AG04449 (cell line): ENCODE results near the gene C16orf92.

Source experiments
- CTCF ChIA-PET: fragments of 350-600 bp; formaldehyde crosslinking; extraction: SDS; loops from one replicate; lab custom pipeline; 2021; ENCODE audit warnings: antibody characterized with exemption; lab: Yijun Ruan, JAX
- POLR2A ChIA-PET: fragments of 400-600, 350-600 bp; formaldehyde crosslinking; extraction: SDS; loops from one replicate; lab custom pipeline; 2020; ENCODE audit warnings: antibody characterized with exemption, inconsistent platforms; lab: Yijun Ruan, JAX
- DNase-seq: peaks from one replicate; pipeline ENCODE4 v3.0.0-alpha.2; 2010; ENCODE audit warnings: low read depth, low spot score
- H3K4me3 ChIP-seq: 2 replicates; pipeline ENCODE4 v1.5.1; 2011; ENCODE audit warnings: low read depth, mild to moderate bottlenecking, control low read depth, low read length
- TF ChIP-seq, protein P1 (sequence below): IDR thresholded peaks from one replicate; pipeline ENCODE4 v1.5.1; 2011; ENCODE audit warnings: mild to moderate bottlenecking, moderate library complexity, low read length, control low read depth, inconsistent platforms; ENCODE audit not compliant: insufficient read depth; ENCODE audit errors: missing control alignments

The C16orf92 gene

DNA sequence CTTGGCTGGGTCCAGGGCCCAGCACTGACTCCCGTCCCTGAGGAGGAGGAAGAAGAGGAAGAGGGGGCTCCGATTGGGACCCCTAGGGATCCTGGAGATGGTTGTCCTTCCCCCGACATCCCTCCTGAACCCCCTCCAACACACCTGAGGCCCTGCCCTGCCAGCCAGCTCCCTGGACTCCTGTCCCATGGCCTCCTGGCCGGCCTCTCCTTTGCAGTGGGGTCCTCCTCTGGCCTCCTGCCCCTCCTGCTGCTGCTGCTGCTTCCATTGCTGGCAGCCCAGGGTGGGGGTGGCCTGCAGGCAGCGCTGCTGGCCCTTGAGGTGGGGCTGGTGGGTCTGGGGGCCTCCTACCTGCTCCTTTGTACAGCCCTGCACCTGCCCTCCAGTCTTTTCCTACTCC is 36.1 kb upstream of the C16orf92 start:
- CTCF ChIA-PET: interaction anchor here (3.2 kb wide), 1 partner anchor 11 kb away, joined by 12 read pairs; no protein-coding TSS in a partner anchor
- TF ChIP-seq, protein P1, sequence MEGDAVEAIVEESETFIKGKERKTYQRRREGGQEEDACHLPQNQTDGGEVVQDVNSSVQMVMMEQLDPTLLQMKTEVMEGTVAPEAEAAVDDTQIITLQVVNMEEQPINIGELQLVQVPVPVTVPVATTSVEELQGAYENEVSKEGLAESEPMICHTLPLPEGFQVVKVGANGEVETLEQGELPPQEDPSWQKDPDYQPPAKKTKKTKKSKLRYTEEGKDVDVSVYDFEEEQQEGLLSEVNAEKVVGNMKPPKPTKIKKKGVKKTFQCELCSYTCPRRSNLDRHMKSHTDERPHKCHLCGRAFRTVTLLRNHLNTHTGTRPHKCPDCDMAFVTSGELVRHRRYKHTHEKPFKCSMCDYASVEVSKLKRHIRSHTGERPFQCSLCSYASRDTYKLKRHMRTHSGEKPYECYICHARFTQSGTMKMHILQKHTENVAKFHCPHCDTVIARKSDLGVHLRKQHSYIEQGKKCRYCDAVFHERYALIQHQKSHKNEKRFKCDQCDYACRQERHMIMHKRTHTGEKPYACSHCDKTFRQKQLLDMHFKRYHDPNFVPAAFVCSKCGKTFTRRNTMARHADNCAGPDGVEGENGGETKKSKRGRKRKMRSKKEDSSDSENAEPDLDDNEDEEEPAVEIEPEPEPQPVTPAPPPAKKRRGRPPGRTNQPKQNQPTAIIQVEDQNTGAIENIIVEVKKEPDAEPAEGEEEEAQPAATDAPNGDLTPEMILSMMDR: no peak
- POLR2A ChIA-PET: interaction anchor here (1.0 kb wide), 1 partner anchor 10 kb away, joined by 3 read pairs; no protein-coding TSS in a partner anchor
- no peak for DNase-seq
- H3K4me3 ChIP-seq: no peak overlapping the region

DNA sequence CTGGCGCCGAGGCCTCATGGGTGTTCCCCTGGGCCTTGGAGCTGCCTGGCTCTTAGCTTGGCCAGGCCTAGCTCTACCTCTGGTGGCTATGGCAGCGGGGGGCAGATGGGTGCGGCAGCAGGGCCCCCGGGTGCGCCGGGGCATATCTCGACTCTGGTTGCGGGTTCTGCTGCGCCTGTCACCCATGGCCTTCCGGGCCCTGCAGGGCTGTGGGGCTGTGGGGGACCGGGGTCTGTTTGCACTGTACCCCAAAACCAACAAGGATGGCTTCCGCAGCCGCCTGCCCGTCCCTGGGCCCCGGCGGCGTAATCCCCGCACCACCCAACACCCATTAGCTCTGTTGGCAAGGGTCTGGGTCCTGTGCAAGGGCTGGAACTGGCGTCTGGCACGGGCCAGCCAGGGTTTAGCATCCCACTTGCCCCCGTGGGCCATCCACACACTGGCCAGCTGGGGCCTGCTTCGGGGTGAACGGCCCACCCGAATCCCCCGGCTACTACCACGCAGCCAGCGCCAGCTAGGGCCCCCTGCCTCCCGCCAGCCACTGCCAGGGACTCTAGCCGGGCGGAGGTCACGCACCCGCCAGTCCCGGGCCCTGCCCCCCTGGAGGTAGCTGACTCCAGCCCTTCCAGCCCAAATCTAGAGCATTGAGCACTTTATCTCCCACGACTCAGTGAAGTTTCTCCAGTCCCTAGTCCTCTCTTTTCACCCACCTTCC is 35.5 kb upstream of the C16orf92 start:
- CTCF ChIA-PET: interaction anchor here (2.2 to 3.2 kb wide), 2 partner anchors 11 to 19 kb away, joined by 6 to 12 read pairs; no protein-coding TSS in a partner anchor
- DNase-seq: no peak
- H3K4me3 ChIP-seq: no peak overlapping the region
- POLR2A ChIA-PET: interaction anchor here (0.6 kb wide), 1 partner anchor 12 kb away, joined by 3 read pairs; no protein-coding TSS in a partner anchor
- TF ChIP-seq, protein P1: no peak

DNA sequence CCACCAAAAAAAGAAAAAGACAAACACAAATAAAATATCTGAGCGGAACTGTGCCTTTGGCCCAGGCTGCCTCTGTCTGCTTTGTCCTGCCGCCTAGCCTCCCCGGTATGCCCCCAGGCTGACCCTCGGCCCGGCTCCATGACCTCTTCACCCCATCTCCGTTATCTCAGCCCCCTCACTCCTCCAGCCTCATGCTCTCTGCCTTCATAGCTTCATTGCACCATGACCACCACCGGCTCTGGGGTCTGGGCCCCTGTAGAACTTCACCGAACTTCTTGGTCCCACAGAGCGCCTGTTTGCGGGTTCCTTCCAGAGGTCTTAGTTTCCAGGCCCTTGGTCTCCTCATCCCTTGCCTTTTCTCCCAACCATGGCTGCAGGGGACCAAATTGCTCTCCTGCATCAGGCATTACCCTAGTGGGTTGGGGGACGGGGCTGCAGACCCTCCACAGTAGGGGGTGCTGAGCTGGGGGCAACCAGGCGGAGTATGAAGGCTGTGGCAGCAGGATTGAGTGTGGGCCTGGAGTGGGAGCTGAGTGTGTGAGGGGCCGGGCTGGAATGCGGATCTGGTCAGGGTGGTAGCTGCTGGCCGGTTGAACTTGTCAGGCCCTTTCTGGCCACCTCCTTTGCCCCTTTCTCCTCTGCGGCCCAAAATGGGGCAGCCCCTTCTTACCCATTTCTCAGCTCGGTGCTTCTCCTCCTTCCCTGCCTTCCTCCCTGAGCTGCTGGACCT is 34.5 kb upstream of the C16orf92 start:
- no peak overlapping the region for H3K4me3 ChIP-seq
- ChIA-PET CTCF (interaction anchor here (2.2 kb wide), 1 partner anchor 18 kb away, joined by 6 read pairs; no protein-coding TSS in a partner anchor), POLR2A (no interaction called here)
- DNase-seq: no peak
- TF ChIP-seq, protein P1: no peak

DNA sequence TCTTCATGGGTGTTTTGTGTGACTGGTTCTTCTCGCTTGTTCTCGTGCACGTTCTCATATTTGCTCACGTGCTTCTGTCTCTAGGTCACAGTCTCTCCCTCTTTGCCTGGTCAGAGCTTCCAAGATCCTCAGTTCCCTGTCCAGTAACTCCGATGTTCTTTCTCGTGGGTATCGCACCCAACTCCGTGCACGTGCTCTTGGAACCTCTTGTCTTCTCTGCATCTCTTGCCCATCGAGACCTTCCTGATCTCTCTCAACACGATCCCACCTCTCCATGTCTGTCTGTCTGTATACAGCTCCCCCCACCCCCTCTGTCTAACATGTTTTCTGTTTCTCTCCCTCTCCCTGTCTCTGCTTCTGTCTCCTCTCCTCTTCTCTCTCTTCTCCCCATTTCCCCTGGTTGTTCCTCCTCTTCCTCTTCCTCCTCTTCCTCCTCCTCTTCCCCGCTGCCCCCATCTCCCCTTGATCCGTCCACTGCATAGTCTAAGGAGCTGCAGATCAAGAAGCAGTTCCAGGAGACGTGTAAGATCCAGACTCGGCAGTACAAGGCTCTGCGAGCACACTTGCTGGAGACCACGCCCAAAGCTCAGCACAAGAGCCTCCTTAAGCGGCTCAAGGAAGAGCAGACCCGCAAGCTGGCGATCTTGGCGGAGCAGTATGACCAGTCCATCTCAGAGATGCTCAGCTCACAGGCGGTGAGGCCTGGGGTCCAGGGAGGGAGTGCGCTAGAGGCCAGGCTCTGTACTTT is 33.7 kb upstream of the C16orf92 start:
- ChIA-PET POLR2A (interaction anchor here (0.5 kb wide), 1 partner anchor 165 kb away, joined by 3 read pairs; no protein-coding TSS in a partner anchor), CTCF (interaction anchor here (1.0 to 2.2 kb wide), 2 partner anchors 15 to 17 kb away, joined by 3 to 6 read pairs; no protein-coding TSS in a partner anchor)
- TF ChIP-seq, protein P1: no peak
- no peak overlapping the region for H3K4me3 ChIP-seq
- no peak for DNase-seq

DNA sequence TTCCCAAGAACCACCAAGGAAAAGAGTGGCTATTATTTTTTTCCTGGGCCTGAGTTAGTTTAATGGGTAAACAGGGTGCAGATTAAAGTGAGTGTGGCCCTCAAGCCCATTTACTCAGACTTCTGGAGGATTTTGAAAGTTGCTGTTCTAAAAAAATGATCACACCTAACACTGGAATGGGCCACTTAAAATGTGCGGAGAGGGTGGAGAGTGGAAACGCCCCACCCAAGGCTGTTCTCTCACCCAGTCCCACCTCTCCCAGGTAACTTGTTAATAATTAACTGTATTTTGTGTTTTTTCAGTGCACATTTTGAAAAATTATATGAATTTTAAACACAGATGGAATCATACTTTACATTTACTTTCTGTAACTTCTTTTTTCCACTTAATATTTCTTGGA is 33.0 kb upstream of the C16orf92 start:
- POLR2A ChIA-PET: interaction anchor here (0.5 to 1.3 kb wide), 2 partner anchors 73 to 165 kb away, joined by 3 read pairs; no protein-coding TSS in a partner anchor
- CTCF ChIA-PET: interaction anchor here (1.0 kb wide), 1 partner anchor 16 kb away, joined by 3 read pairs; no protein-coding TSS in a partner anchor
- no peak for DNase-seq
- H3K4me3 ChIP-seq: no peak overlapping the region
- TF ChIP-seq, protein P1: no peak
